Mesothelial cell of epicardium (in vitro differentiated cells): Measurements from ENCODE around the gene LMAN2. TPM values are rescaled to one million over a fixed set of nuclear protein-coding genes. Genes with fewer than 3 reads are reported as not detected.

Experiments used
- DNase-seq, 2 experiments: peaks; one replicate each; pipeline ENCODE4 v3.0.0; 2021; ENCODE audit warnings: low spot score in 2 of 2; ENCODE audit not compliant: unreplicated experiment in 2 of 2
- H3K27ac Mint-ChIP-seq: 2 replicates; pipeline ENCODE4 v1.8.0; 2021; ENCODE audit warnings: mixed read lengths
- H3K27me3 Mint-ChIP-seq: 2 replicates; pipeline ENCODE4 v1.8.0; 2021; ENCODE audit warnings: low read depth, mixed read lengths
- H3K36me3 Mint-ChIP-seq: 2 replicates; pipeline ENCODE4 v1.8.0; 2021; ENCODE audit warnings: mixed read lengths
- H3K4me1 Mint-ChIP-seq: 2 replicates; pipeline ENCODE4 v1.8.0; 2021; ENCODE audit warnings: mixed read lengths
- H3K4me3 Mint-ChIP-seq: 2 replicates; pipeline ENCODE4 v1.8.0; 2021; ENCODE audit warnings: mild to moderate bottlenecking, moderate library complexity, mixed read lengths
- H3K9me3 Mint-ChIP-seq: 2 replicates; pipeline ENCODE4 v1.8.0; 2021; ENCODE audit warnings: mixed read lengths
- CTCF ChIP-seq: fragments of 200-600 bp; sonication (generic); IDR thresholded peaks from one replicate; pipeline ENCODE4 v1.5.0; 2021; ENCODE audit warnings: antibody characterized with exemption; ENCODE audit not compliant: unreplicated experiment
- total RNA-seq: library from RNA; stranded (reverse); gene quantifications from 3 replicates; pipeline ENCODE4 v1.2.1, GENCODE V29; 2021

The LMAN2 gene
- total RNA-seq, 1 donor from 2014 or later, result 85.4 TPM

- H3K27ac Mint-ChIP-seq, result no peak overlapping the region
- peaks cover 9% of the 10 kb centered on the region for H3K9me3 Mint-ChIP-seq
- H3K4me1 Mint-ChIP-seq, result peaks cover 25% of the 10 kb centered on the region
- H3K27me3 Mint-ChIP-seq, result peaks cover 27% of the 10 kb centered on the region
- TF ChIP-seq CTCF, result no peak
- DNase-seq, result no peak
- peak overlapping the region; percentile 30 for H3K4me3 Mint-ChIP-seq
- H3K36me3 Mint-ChIP-seq, result no peaks in the 10 kb centered on the region
Observed at GRCh38 chr5:177353093-177353492, 1.6 kb upstream of the LMAN2 start.

DNA sequence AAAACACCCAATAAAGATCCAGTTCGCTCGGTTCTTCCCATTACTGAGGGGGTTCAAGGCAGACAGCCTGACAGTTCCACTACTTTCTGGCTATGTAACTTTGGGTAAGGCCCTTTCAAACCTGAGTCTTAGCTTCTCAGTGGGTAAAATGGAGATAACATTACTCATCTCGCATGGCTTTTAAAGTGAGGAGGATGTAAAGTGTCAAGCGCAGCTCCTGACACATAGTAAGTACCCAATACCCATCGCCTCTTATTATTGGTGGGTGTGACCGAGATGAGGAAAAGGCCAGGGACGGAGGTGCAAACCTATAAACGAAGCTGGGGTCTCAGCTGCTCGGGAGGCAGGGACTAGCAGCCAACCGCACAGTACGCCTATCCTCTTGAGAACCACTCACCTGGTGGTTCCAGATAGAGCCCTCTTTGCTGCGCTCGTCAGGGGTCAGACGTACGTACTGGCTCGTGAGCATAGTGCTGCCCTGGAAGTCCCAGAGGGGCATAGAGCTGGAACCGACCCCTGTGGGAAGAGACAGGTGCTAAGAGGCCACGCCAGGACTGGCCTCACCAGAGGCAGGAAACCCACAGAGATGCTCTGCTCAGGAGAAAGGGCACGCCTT, 584 bp downstream of the LMAN2 start:
- Mint-ChIP-seq H3K4me3 (peak overlapping the region; percentile 100), H3K9me3 (peaks cover 9% of the 10 kb centered on the region), H3K36me3 (peaks cover 7% of the 10 kb centered on the region), H3K27me3 (peaks cover 13% of the 10 kb centered on the region), H3K27ac (peak overlapping the region; percentile 100), H3K4me1 (peaks cover 27% of the 10 kb centered on the region)
- TF ChIP-seq CTCF, result no peak
- DNase-seq, result no peak

DNA sequence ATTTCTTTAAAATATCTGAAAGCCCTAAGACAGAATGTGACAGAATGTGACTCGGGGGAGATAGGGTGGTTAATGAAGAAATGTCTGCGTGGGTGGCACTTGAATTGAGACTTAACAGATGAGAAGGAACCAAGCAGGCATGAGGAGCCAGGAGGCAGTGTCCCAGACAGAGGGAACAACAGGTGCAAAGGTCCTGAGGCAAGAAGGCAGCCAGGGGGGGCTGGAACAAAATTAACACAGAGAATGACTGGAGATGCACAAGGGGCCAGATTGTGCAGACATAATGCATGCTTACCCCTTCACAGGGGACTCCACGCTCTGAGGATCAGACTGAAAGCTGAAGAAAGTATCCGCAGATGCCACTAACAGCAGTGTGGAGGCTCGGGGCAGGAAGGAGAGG, 1.7 kb downstream of the LMAN2 start:
- Mint-ChIP-seq H3K4me3 (peak overlapping the region; percentile 100), H3K9me3 (peaks cover 4% of the 10 kb centered on the region), H3K4me1 (peaks cover 27% of the 10 kb centered on the region), H3K27ac (peak overlapping the region; percentile 50), H3K27me3 (peaks cover 6% of the 10 kb centered on the region), H3K36me3 (peaks cover 7% of the 10 kb centered on the region)
- DNase-seq, result no peak
- TF ChIP-seq CTCF, result no peak

- H3K27ac Mint-ChIP-seq, result no peak overlapping the region
- H3K36me3 Mint-ChIP-seq, result peaks cover 7% of the 10 kb centered on the region
- no peak for DNase-seq
- no peaks in the 10 kb centered on the region for H3K9me3 Mint-ChIP-seq
- peak overlapping the region; percentile 100 for H3K4me3 Mint-ChIP-seq
- peaks cover 27% of the 10 kb centered on the region for H3K4me1 Mint-ChIP-seq
- no peak for TF ChIP-seq CTCF
- H3K27me3 Mint-ChIP-seq, result peaks cover 2% of the 10 kb centered on the region
Observed at GRCh38 chr5:177349362-177349647, 2.2 kb downstream of the LMAN2 start.

- H3K27ac Mint-ChIP-seq, result no peak overlapping the region
- no peak overlapping the region for H3K4me3 Mint-ChIP-seq
- no peak for DNase-seq
- H3K36me3 Mint-ChIP-seq, result peaks cover 11% of the 10 kb centered on the region
- H3K27me3 Mint-ChIP-seq, result no peaks in the 10 kb centered on the region
- TF ChIP-seq CTCF, result no peak
- peaks cover 27% of the 10 kb centered on the region for H3K4me1 Mint-ChIP-seq
- no peaks in the 10 kb centered on the region for H3K9me3 Mint-ChIP-seq
Observed at GRCh38 chr5:177347699-177348098, 3.8 kb downstream of the LMAN2 start.

GRCh38 chr5:177346820-177347219, 4.6 kb downstream of the LMAN2 start:
- TF ChIP-seq CTCF, result no peak
- Mint-ChIP-seq H3K27ac (no peak overlapping the region), H3K4me1 (peaks cover 24% of the 10 kb centered on the region), H3K27me3 (no peaks in the 10 kb centered on the region), H3K36me3 (peaks cover 12% of the 10 kb centered on the region), H3K4me3 (no peak overlapping the region), H3K9me3 (no peaks in the 10 kb centered on the region)
- DNase-seq, result no peak
